IMR-90 (cell line): Measurements from ENCODE around the gene PALM3. TPM values are rescaled to one million over a fixed set of nuclear protein-coding genes. Genes with fewer than 3 reads are reported as not detected.

Experiments
- ATAC-seq: fragments of 200-7000 bp; cut with Tn5 transposase; 2 replicates; pipeline ENCODE4 v1.9.1; 2020; ENCODE audit warnings: low read depth, mild to moderate bottlenecking, moderate library complexity
- BruUV-seq: library from RNA; stranded (reverse); fragments of 400-500 nt; replicated peaks from 2 replicates; lab custom pipeline; 2021; lab: Mats Ljungman, UMichigan
- CTCF ChIA-PET: fragments of 300-600 bp; formaldehyde crosslinking; extraction: SDS; loops from one replicate; lab custom pipeline; 2021; ENCODE audit warnings: antibody characterized with exemption; lab: Yijun Ruan, JAX
- POLR2A ChIA-PET: fragments of 300-600 bp; sonication (Branson Sonifier 250); formaldehyde crosslinking; loops from one replicate; lab custom pipeline; 2022; ENCODE audit warnings: antibody characterized with exemption; ENCODE audit not compliant: unreplicated experiment; lab: Charles Lee
- DNase-seq: peaks from one replicate; pipeline ENCODE4 v3.0.0; 2013
- H2AFZ ChIP-seq: replicated peaks from 2 replicates; pipeline ENCODE3; 2013; ENCODE audit warnings: low read length, mild to moderate bottlenecking; ENCODE audit not compliant: poor library complexity
- H2AK5ac ChIP-seq: 2 replicates; pipeline ENCODE4 v1.6.1; 2013; ENCODE audit warnings: low read depth, low read length, inconsistent platforms
- H2AK9ac ChIP-seq: replicated peaks from 2 replicates; pipeline ENCODE3; 2013; ENCODE audit warnings: mild to moderate bottlenecking, low read depth, low read length, moderate library complexity; ENCODE audit not compliant: poor library complexity
- H2BK120ac ChIP-seq: 2 replicates; pipeline ENCODE4 v1.6.1; 2013; ENCODE audit warnings: low read depth, low read length, inconsistent platforms
- H2BK15ac ChIP-seq: 3 replicates; pipeline ENCODE4 v1.6.1; 2013; ENCODE audit warnings: low read depth, low read length, inconsistent platforms
- H2BK20ac ChIP-seq: 2 replicates; pipeline ENCODE4 v1.6.1; 2013; ENCODE audit warnings: low read depth, mild to moderate bottlenecking, inconsistent platforms, low read length, moderate library complexity
- H2BK5ac ChIP-seq: 2 replicates; pipeline ENCODE4 v1.6.1; 2013; ENCODE audit warnings: mild to moderate bottlenecking, low read depth, low read length, inconsistent platforms; ENCODE audit not compliant: poor library complexity, severe bottlenecking
- H3K14ac ChIP-seq: replicated peaks from 2 replicates; pipeline ENCODE4 v1.6.1; 2013; ENCODE audit warnings: low read depth, low read length, inconsistent platforms
- H3K18ac ChIP-seq: 2 replicates; pipeline ENCODE4 v1.6.1; 2013; ENCODE audit warnings: low read depth, low read length, control low read depth
- H3K23ac ChIP-seq: 2 replicates; pipeline ENCODE4 v1.6.1; 2013; ENCODE audit warnings: low read depth, low read length, inconsistent platforms
- H3K27ac ChIP-seq: 2 replicates; pipeline ENCODE4 v1.5.1; 2013; ENCODE audit warnings: mild to moderate bottlenecking, control low read depth, low read length; ENCODE audit not compliant: insufficient read depth
- H3K27me3 ChIP-seq: 2 replicates; pipeline ENCODE4 v1.6.1; 2013; ENCODE audit warnings: low read length; ENCODE audit not compliant: control insufficient read depth, insufficient read depth
- H3K36me3 ChIP-seq: 2 replicates; pipeline ENCODE4 v1.6.1; 2013; ENCODE audit warnings: low read length, mixed read lengths; ENCODE audit not compliant: control insufficient read depth, insufficient read depth
- H3K4ac ChIP-seq: 2 replicates; pipeline ENCODE4 v1.6.1; 2013; ENCODE audit warnings: low read depth, low read length, inconsistent platforms
- H3K4me1 ChIP-seq: 2 replicates; pipeline ENCODE4 v1.6.1; 2013; ENCODE audit warnings: low read length, mixed read lengths; ENCODE audit not compliant: control insufficient read depth, insufficient read depth
- H3K4me2 ChIP-seq: 2 replicates; pipeline ENCODE4 v1.6.1; 2013; ENCODE audit warnings: low read depth, mild to moderate bottlenecking, control low read depth, low read length, moderate library complexity
- H3K4me3 ChIP-seq: 2 replicates; pipeline ENCODE4 v1.5.1; 2013; ENCODE audit warnings: low read depth, mild to moderate bottlenecking, control low read depth, low read length, moderate library complexity; ENCODE audit not compliant: insufficient read depth
- H3K56ac ChIP-seq: 2 replicates; pipeline ENCODE4 v1.6.1; 2013; ENCODE audit warnings: low read length, inconsistent platforms; ENCODE audit not compliant: insufficient read depth; ENCODE audit errors: extremely low read depth
- H3K79me1 ChIP-seq, 2 experiments: 2 replicates each; pipeline ENCODE4 v1.6.1; 2013; ENCODE audit warnings: low read length in 2 of 2, inconsistent platforms in 1 of 2, low read depth in 1 of 2
- H3K9ac ChIP-seq: 2 replicates; pipeline ENCODE4 v1.6.1; 2013; ENCODE audit warnings: low read depth, low read length, control low read depth
- H3K9me1 ChIP-seq: 2 replicates; pipeline ENCODE4 v1.6.1; 2013; ENCODE audit warnings: low read length, inconsistent platforms; ENCODE audit not compliant: insufficient read depth
- H3K9me3 ChIP-seq: 2 replicates; pipeline ENCODE4 v1.6.1; 2013; ENCODE audit warnings: low read length; ENCODE audit not compliant: control insufficient read depth, insufficient read depth
- H4K20me1 ChIP-seq: 2 replicates; pipeline ENCODE4 v1.6.1; 2013; ENCODE audit warnings: low read length, inconsistent platforms; ENCODE audit not compliant: insufficient read depth
- H4K5ac ChIP-seq: 2 replicates; pipeline ENCODE4 v1.6.1; 2013; ENCODE audit warnings: mild to moderate bottlenecking, low read depth, low read length, control low read depth
- H4K8ac ChIP-seq, 2 experiments: 2 replicates each; pipeline ENCODE4 v1.6.1; 2013; ENCODE audit warnings: low read depth in 2 of 2, low read length in 2 of 2, control low read depth in 1 of 2, inconsistent platforms in 1 of 2
- H4K91ac ChIP-seq: 2 replicates; pipeline ENCODE4 v1.6.1; 2013; ENCODE audit warnings: low read depth, low read length, inconsistent platforms; ENCODE audit not compliant: insufficient read depth
- BHLHE40 ChIP-seq: fragments of 150-350 bp; IDR thresholded peaks from 2 replicates; pipeline ENCODE4 v1.6.1; 2016; ENCODE audit warnings: mild to moderate bottlenecking, low read depth, low read length
- CEBPB ChIP-seq: IDR thresholded peaks from 2 replicates; pipeline ENCODE4 v1.6.1; 2012; ENCODE audit warnings: low read depth, low read length, improper control_type of control experiment
- CTCF ChIP-seq: conservative IDR thresholded peaks from 2 replicates; pipeline ENCODE4 v1.5.1; 2012; ENCODE audit warnings: mild to moderate bottlenecking, low read depth, low read length, improper control_type of control experiment
- ELK1 ChIP-seq: fragments of 150-350 bp; IDR thresholded peaks from 2 replicates; pipeline ENCODE4 v1.6.1; 2016; ENCODE audit warnings: low read depth, mild to moderate bottlenecking, low read length, moderate library complexity, borderline replicate concordance
- NFE2L2 ChIP-seq: fragments of 150-350 bp; IDR thresholded peaks from 2 replicates; pipeline ENCODE4 v1.6.1; 2016; ENCODE audit warnings: low read depth, mild to moderate bottlenecking, low read length
- POLR2A ChIP-seq: IDR thresholded peaks from 2 replicates; pipeline ENCODE4 v1.6.1; 2012; ENCODE audit warnings: mild to moderate bottlenecking, low read depth, low read length
- RCOR1 ChIP-seq: IDR thresholded peaks from 2 replicates; pipeline ENCODE4 v1.6.1; 2012; ENCODE audit warnings: mild to moderate bottlenecking, low read length, improper control_type of control experiment; ENCODE audit not compliant: insufficient replicate concordance
- RFX5 ChIP-seq: IDR thresholded peaks from 2 replicates; pipeline ENCODE4 v1.8.0; 2012; ENCODE audit warnings: low read depth, mild to moderate bottlenecking, low read length, moderate library complexity
- SMC3 ChIP-seq: fragments of 150-350 bp; IDR thresholded peaks from 2 replicates; pipeline ENCODE4 v1.6.1; 2016; ENCODE audit warnings: low read depth, mild to moderate bottlenecking, antibody characterized with exemption, low read length, moderate library complexity
- WGBS, 2 experiments: methylation state at CpG; one replicate each; pipeline versions ENCODE4 v1.1.5 to v1.1.7; 2013; ENCODE audit warnings: missing lambda C conversion rate in 2 of 2; ENCODE audit not compliant: insufficient read length in 1 of 2; ENCODE audit errors: extremely low coverage in 2 of 2; 5-methylcytosine and 5-hydroxymethylcytosine counted together
- dilution Hi-C: fragments of 300-500 bp; cut with HindIII; formaldehyde crosslinking; loops from one replicate; pipeline ENCODE4 v1.14.3; 2018; ENCODE audit warnings: low sequenced_read_pairs; ENCODE audit not compliant: unreplicated experiment
- in situ Hi-C: fragments of 300-500 bp; cut with MboI; formaldehyde crosslinking; loops from 3 replicates; pipeline ENCODE4 v1.14.3; 2019; ENCODE audit warnings: low sequenced_read_pairs, inconsistent platforms, mixed read lengths
- intact Hi-C: fragments of 100-400 bp; cut with micrococcal nuclease; formaldehyde crosslinking; loops from 2 replicates; pipeline ENCODE4 v1.10.0; 2022
- polyA plus RNA-seq, 3 experiments: library from polyadenylated mRNA; depleted of rRNA; stranded (reverse); fragments of >200 nt; gene quantifications; 2 replicates each; pipeline ENCODE4 v1.2.3, GENCODE V29; 2012; ENCODE audit warnings: low replicate concordance in 1 of 3
- total RNA-seq: library from RNA; depleted of rRNA; stranded (reverse); fragments of >200 nt; gene quantifications from 2 replicates; pipeline ENCODE4 v1.2.3, GENCODE V29; 2012

PALM3 gene
- total and polyA plus RNA-seq, 2 of the 4 experiments (the other 2 are of a cell fraction), result 0.18 to 0.84 TPM

- WGBS, 2 experiments, result 94% methylated on average over 5 of the region's 7 CpGs; no CpG with 5 or more reads in 1 of the 2 experiments
- no peak overlapping the region for H4K8ac ChIP-seq
- H2BK15ac ChIP-seq, result no peak overlapping the region
- H2BK5ac ChIP-seq, result no peak overlapping the region
- no peaks in the 10 kb centered on the region for H3K27me3 ChIP-seq
- H3K4ac ChIP-seq, result no peak overlapping the region
- dilution Hi-C loops, result no loop called here
- no peaks in the 10 kb centered on the region for H3K79me1 ChIP-seq
- H3K36me3 ChIP-seq, result no peaks in the 10 kb centered on the region
- no peak overlapping the region for H3K18ac ChIP-seq
- H2AFZ ChIP-seq, result no peak overlapping the region
- H2AK9ac ChIP-seq, result peak overlapping the region; percentile 50
- H3K4me3 ChIP-seq, result no peak overlapping the region
- in situ Hi-C loops, result no loop called here
- no peak overlapping the region for H3K56ac ChIP-seq
- no peak overlapping the region for H2AK5ac ChIP-seq
- no peaks in the 10 kb centered on the region for H4K20me1 ChIP-seq
- POLR2A ChIA-PET, result no interaction called here
- no TSS peak for BruUV-seq
- ATAC-seq (no peak), DNase-seq (no peak)
- no peak overlapping the region for H4K5ac ChIP-seq
- TF ChIP-seq NFE2L2, result no peak
- TF ChIP-seq RCOR1, result no peak
- TF ChIP-seq CEBPB, result no peak
- TF ChIP-seq BHLHE40, result no peak
- TF ChIP-seq POLR2A, result no peak
- no peak for TF ChIP-seq SMC3
- TF ChIP-seq CTCF, result no peak
- TF ChIP-seq ELK1, result no peak
- TF ChIP-seq RFX5, result no peak
- H3K9me1 ChIP-seq, result no peaks in the 10 kb centered on the region; the same call in 1 of the 2 replicates
- intact Hi-C loops, result no loop called here
- H3K4me2 ChIP-seq, result no peak overlapping the region
- H3K9me3 ChIP-seq, result no peaks in the 10 kb centered on the region
- H3K4me1 ChIP-seq, result no peaks in the 10 kb centered on the region
- H3K9ac ChIP-seq, result no peak overlapping the region
- no peak overlapping the region for H3K23ac ChIP-seq
- CTCF ChIA-PET, result no interaction called here
- H2BK20ac ChIP-seq, result no peak overlapping the region
- H2BK120ac ChIP-seq, result no peak overlapping the region
- H4K91ac ChIP-seq, result no peak overlapping the region
- H3K27ac ChIP-seq, result no peak overlapping the region
- H3K14ac ChIP-seq, result no peak overlapping the region
These were observed 22.7 kb downstream of the PALM3 start for GRCh38 chr19:14039181-14039580.
